Stomach smooth muscle (tissue), 2 donors: ENCODE measurements around the gene CHDH.

Source experiments
- H3K27ac ChIP-seq: one replicate; pipeline ENCODE4 v1.7.0; 2013; ENCODE audit warnings: mild to moderate bottlenecking, low read length, inconsistent platforms
- H3K27me3 ChIP-seq, 2 donors: one replicate each; pipeline ENCODE4 v1.7.0; 2013; ENCODE audit warnings: low read length in 2 of 2; ENCODE audit not compliant: insufficient read depth in 2 of 2, control insufficient read depth in 1 of 2
- H3K36me3 ChIP-seq, 2 donors: one replicate each; pipeline ENCODE4 v1.7.0; 2013; ENCODE audit warnings: low read length in 2 of 2; ENCODE audit not compliant: control insufficient read depth in 2 of 2, insufficient read depth in 2 of 2
- H3K4me1 ChIP-seq: one replicate; pipeline ENCODE4 v1.7.0; 2013; ENCODE audit warnings: low read length; ENCODE audit not compliant: control insufficient read depth, insufficient read depth
- H3K4me3 ChIP-seq, 2 donors: one replicate each; pipeline ENCODE4 v1.7.0; 2013; ENCODE audit warnings: low read length in 2 of 2
- H3K9ac ChIP-seq, 2 donors: one replicate each; pipeline ENCODE4 v1.7.0; 2013; ENCODE audit warnings: low read length in 2 of 2, mild to moderate bottlenecking in 1 of 2
- H3K9me3 ChIP-seq, 2 donors: one replicate each; pipeline ENCODE4 v1.7.0; 2013; ENCODE audit warnings: low read length in 2 of 2; ENCODE audit not compliant: control insufficient read depth in 2 of 2
- donor health status: healthy.
- donor health status: Pancreatic carcinoma.

The CHDH gene

DNA sequence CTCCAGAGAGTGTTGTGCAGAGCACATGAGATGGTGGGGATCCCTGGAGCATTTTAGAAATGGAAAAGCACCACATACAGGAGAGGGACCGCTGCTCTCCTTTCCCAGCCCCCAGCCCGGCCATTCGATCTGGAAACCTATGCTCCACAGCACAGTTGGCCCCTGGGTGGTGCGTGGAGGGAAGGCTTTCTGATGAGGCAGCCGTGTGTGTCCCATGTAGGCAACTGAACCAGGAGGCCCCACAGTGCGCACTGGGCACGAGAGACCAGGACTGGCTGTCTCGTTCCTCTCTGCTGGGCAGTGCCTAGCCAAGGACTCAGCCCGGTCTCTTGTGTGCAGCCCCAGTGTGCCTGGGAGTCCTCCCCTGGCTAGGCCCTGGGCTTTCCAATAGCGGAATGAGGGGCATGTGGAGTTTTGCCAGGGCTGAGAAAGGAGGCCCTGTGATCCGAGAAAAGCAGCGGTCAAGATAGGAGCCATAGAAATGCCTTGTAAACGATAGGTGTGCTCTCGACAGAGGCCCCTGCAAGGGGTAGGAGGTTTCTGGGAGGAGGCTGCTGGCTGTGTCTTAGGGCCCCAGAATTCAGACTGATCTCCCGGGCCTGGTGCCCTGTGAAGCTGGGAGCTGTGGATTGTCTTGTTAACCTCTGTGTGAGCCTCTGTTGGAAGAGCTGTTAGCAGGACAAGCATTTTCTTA is 39.0 kb downstream of the CHDH start:
- Histone ChIP-seq H3K9ac (no peak overlapping the region), H3K4me3 (no peak overlapping the region), H3K27ac (no peak overlapping the region), H3K27me3 (no peaks in the 10 kb centered on the region), H3K9me3 (no peaks in the 10 kb centered on the region), H3K36me3 (no peaks in the 10 kb centered on the region), H3K4me1 (peaks cover 3% of the 10 kb centered on the region)

GRCh38 chr3:53806182-53807116 is 39.8 kb downstream of the CHDH start:
- no peaks in the 10 kb centered on the region for H3K9me3 ChIP-seq
- no peak overlapping the region for H3K4me3 ChIP-seq
- H3K9ac ChIP-seq = no peak overlapping the region
- H3K27me3 ChIP-seq = no peaks in the 10 kb centered on the region
- no peak overlapping the region for H3K27ac ChIP-seq
- H3K36me3 ChIP-seq = no peaks in the 10 kb centered on the region
- peaks cover 3% of the 10 kb centered on the region for H3K4me1 ChIP-seq

GRCh38 chr3:53805463-53806159 is 40.6 kb downstream of the CHDH start:
- H3K4me3 ChIP-seq = no peak overlapping the region
- H3K4me1 ChIP-seq = peaks cover 3% of the 10 kb centered on the region
- no peaks in the 10 kb centered on the region for H3K27me3 ChIP-seq
- no peak overlapping the region for H3K9ac ChIP-seq
- H3K36me3 ChIP-seq = no peaks in the 10 kb centered on the region
- no peaks in the 10 kb centered on the region for H3K9me3 ChIP-seq
- no peak overlapping the region for H3K27ac ChIP-seq

DNA sequence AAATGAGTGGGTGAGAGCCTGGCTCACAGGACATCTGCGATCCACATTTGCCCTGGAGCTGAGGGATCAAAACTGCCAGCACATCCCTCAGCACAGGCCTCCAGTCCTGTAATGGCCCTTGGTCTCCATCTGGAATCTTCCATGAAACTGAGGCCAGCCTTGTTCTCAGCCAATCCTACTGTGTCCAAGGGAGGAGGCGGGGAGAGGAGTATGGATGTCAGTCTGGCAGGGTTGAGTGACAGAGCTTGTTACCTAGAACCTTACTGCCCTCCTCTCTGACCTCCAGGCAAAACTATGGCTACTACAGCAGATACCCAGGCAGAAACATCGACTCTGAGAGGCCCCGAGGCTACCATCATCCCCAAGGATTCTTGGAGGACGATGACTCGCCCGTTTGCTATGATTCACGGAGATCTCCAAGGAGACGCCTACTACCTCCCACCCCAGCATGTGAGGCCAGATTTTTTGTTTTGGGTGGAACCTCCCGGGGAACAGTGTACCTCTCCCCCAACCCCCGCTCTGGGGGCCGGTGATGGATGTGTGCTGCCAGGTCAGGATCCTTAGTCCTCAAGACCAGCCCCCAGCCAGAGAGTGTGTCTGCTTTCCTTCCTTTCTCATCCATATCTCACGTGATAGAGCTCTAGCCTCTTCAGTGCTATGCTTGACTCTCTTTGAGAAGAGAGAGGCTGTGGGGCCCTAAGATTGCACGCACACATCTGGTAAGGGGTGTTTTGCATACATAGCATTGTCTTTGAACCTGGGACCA is 41.3 kb downstream of the CHDH start:
- H3K36me3 ChIP-seq = no peaks in the 10 kb centered on the region
- H3K4me1 ChIP-seq = peaks cover 3% of the 10 kb centered on the region
- H3K27ac ChIP-seq = no peak overlapping the region
- H3K9ac ChIP-seq = no peak overlapping the region
- H3K27me3 ChIP-seq = no peaks in the 10 kb centered on the region
- no peak overlapping the region for H3K4me3 ChIP-seq
- no peaks in the 10 kb centered on the region for H3K9me3 ChIP-seq

DNA sequence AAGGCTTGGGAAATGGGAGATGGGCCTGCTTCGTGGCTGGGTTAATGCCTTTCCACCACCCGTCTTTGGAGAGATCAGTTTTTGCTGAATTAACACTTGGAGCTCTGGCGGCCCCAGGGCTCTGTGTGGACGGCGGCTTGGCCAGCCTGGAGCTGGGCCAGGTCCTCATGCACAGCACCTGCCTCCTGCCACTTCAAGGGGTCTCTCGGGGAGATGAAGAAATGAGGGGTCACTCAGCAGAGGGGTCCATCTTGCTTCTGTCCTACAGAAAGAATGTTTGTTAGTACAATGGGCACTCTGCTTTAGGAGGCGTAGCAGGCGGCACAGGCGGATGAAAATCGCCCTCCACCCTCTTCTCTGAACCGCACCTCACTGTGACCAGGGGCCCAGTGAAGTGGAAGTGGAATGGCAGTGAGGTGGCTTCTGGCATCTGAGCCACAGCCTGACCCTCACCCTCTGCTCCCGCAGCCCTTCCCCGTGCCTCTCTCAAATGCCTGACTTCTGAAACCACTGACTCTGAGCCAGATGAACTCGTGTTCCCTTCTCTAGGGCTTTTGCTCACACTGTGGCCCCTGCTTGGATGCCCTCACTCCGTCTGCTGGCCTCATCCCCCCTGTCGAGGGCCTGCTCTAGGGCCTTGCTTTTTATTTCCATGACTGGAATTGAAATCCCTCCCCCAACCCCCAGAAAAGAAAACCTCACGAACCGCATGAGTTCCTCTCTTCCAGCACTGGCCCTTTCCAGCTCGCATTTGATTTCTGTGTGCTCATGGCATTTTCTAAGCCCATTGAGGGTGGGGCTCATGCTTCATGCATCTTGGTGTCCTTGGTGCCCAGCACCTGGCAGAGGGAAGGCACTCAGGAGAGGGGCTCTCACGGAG is 42.2 kb downstream of the CHDH start:
- Histone ChIP-seq H3K4me3 (no peak overlapping the region), H3K4me1 (peaks cover 3% of the 10 kb centered on the region), H3K36me3 (no peaks in the 10 kb centered on the region), H3K27ac (no peak overlapping the region), H3K9me3 (no peaks in the 10 kb centered on the region), H3K27me3 (no peaks in the 10 kb centered on the region), H3K9ac (no peak overlapping the region)

- no peaks in the 10 kb centered on the region for H3K9me3 ChIP-seq
- no peak overlapping the region for H3K27ac ChIP-seq
- no peaks in the 10 kb centered on the region for H3K27me3 ChIP-seq
- no peak overlapping the region for H3K9ac ChIP-seq
- H3K4me1 ChIP-seq = peaks cover 3% of the 10 kb centered on the region
- H3K4me3 ChIP-seq = no peak overlapping the region
- H3K36me3 ChIP-seq = no peaks in the 10 kb centered on the region
These were observed 42.9 kb downstream of the CHDH start for GRCh38 chr3:53803124-53803815.

DNA sequence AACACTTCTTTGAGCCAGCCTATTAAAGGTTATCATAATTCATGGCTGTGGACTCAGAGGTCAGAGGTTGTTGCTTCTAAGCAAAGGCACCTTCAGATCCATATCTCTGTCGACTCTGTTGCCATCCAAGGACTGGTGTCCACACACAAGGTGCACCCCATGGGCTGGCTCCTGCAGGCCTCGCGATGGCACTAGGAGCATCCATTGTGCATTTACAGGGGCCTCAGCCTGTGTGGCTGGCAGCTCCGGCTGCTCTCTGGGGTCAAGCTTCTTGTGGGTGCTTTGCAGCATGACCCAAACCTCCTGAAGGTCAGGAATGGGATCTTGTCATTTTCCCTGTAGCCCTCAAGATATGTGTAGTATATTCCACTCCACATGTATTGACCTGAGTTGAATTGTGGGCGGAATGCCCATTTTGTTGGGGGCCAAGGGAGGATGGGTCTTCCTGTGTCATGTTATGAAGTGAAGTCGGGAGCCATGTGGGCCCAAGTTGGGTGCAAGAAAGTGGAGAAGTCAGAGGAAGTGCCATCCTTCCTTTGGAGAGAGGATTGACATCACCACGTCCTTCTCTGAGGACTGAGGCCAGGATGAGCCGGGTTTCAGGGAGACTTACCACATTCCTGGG is 43.9 kb downstream of the CHDH start:
- no peak overlapping the region for H3K27ac ChIP-seq
- H3K4me3 ChIP-seq = no peak overlapping the region
- no peak overlapping the region for H3K9ac ChIP-seq
- no peaks in the 10 kb centered on the region for H3K27me3 ChIP-seq
- H3K9me3 ChIP-seq = no peaks in the 10 kb centered on the region
- peaks cover 3% of the 10 kb centered on the region for H3K4me1 ChIP-seq
- no peaks in the 10 kb centered on the region for H3K36me3 ChIP-seq

- Histone ChIP-seq H3K36me3 (no peaks in the 10 kb centered on the region), H3K9me3 (no peaks in the 10 kb centered on the region), H3K27ac (no peak overlapping the region), H3K27me3 (no peaks in the 10 kb centered on the region), H3K9ac (no peak overlapping the region), H3K4me1 (peaks cover 1% of the 10 kb centered on the region), H3K4me3 (no peak overlapping the region)
These were observed 44.9 kb downstream of the CHDH start for GRCh38 chr3:53801319-53801718.
